SHP77 treated with DMSO at 0.1 percent for 48 hours (cell line): ENCODE results near the gene ABHD2.
A peak's percentile ranks its signal among the peaks of the same experiment; 100 is the strongest.

Experiments used
- DNase-seq: peaks from one replicate; lab custom pipeline; 2025; lab: John Stamatoyannopoulos, UW

The ABHD2 gene

DNA sequence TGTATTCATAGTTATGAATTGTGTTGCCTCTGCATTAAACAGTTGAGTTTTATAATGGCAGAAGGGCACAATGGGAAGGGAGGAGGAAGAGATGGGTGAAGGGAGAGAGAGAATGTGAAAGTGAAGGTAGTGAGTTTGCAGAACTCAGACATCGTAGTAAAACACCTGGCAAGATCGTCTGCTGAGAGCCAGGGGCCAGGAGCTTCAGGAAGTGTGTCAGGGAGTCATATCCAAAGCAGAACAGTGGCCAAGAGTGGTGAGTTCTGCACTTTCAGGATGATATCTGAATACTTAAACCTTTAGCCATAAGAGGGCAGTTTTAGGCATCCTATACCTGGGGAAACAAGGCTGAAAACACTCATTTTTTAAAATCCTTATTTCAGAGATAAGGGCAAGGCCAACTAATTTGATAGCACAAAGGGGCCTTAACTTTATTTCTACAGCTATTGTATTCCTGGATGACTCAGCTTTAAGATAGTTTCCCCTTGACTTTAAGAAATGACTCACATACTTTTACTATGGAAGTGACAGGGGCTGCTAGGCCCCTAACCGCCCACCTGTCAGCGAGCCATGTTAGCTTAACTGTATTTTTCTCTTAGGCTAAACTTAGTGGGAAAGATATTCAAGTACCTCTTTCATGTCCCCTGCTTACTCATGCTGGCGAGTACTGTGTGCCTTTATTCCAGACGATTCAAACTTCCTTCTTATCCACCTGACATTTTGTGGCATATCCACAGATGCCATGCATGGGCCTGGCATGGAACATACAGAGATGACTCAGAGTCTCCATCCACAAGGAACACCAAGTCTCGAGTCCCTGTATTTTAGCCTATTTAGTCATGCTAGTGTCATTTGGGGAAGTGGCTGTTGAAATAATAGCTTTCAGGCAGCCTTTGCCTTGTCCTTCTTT lies 79.3 kb downstream of the ABHD2 start:
- no peak for DNase-seq

DNA sequence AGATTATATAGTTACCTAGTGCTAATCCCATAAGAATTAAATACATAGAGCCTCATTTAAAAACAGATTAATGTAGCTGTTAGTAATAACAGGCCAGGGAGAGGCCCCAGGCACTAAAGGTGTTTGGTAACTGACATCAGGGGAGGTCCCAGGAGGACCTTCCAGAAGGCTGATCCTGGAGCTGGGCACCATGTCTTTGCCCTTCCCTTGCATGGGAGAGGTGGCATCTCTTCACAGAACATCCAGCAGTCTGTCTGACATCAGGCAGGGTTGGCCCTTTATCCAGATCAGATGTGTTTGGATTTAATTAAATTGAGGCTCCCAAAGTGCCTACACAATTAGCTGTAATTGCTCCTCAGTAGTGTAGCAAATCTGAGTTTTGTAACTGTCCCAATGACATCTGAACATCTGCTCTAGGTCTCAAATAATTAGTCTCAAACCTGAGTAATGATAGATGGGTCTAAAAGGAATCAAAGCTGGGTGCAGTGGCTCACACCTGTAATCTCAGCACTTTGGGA lies 80.1 kb downstream of the ABHD2 start:
- no peak for DNase-seq

DNA sequence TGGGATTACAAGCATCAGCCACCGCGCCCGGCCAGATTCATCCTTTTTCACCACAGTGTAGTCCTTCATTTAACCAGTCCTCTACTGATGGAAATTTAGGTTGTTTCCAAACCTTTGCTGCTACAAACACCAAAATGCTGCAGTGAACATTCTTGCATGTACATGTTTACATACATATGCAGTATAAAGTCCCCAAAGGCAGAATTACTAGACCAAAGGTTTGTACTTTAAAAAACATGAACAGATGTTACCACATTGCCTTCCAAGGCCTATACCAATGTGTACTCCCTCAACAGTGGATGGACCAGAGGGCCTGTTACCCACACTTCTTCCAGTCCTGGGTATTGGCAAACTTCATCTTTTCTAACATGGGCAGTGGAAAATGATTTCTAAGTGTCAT lies 82.1 kb downstream of the ABHD2 start:
- no peak for DNase-seq

DNA sequence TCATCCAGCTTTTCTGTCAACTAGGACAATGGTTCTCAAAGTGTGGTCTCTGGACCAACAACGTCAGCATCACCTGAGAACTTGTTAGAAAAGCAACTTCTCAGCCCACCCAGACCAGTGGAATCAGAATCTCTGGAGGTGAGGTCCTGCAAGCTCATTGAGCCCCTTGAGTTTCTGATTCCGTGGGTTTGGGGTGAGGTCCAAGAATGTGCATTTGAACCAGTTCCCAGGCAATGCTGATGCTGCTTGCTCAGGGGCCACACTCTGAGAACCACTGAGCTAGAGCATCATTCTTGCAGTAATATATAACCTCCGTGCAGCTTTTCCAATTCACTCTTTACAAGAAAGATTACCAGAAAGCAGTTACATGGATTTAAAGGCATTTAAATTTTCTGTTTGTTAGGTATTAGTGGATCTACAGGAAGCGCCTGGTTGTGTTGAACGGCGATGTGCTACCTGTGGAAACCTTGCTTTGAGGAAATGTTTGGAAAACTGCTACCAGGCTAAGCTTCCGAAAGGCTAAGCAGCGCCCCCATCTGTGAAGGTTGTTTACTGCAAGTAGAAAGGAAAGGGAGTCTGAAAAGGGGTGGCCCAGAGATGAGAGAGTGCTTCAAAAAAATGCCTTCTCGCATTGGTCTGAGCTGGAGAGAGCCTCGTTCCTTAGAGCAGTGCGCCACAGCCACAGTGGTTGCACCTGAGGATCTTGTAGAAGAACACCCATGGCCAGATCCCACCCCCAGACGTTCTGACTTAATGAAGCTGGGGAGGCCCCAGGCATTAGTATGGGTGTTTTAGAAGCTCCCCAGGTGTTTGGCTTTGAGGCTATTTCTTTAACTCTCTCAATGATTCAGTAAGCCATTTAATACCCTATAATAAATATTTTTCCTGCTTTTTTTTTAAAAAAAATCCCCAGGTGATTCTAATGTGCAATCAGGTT lies 83.1 kb downstream of the ABHD2 start:
- peak; percentile 20 for DNase-seq

DNA sequence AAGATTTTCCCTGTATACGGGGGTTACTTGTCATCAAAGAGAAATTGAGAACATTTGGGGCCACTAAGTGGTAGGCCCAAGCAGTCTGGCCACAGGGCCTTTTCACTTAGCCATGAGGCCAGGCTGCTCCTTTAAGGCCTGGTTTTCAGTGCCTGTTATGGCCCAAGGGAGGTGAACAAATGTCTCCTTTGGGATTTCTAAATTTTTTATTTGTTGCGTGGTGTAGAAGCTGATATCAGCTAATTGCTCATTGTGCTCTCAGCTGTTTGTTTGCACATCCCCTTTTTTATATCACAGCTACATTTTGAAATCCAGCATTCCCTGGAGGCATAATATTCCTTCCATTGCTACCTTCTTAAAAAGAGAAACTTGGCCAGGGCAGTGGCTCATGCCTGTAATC lies 84.7 kb downstream of the ABHD2 start:
- no peak for DNase-seq

DNA sequence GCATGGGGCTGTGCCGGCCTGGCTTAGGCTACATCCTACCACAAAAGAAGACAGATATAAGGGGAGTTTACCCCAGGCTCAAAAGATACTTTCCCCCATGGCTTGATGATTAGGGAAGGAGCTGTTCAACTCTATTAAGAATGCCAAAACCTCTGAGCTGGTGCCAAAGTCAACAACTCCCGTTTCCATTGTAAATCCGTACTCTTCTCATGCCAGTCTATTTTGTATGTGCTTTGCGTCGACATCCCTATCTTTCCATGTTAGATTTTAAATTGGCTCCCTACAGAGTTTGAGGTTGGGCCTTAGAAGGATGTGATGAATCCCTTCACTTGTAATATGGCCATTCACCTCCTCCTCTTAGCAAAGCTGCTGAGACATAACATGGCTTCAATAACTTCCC lies 86.2 kb downstream of the ABHD2 start:
- DNase-seq, result no peak

DNA sequence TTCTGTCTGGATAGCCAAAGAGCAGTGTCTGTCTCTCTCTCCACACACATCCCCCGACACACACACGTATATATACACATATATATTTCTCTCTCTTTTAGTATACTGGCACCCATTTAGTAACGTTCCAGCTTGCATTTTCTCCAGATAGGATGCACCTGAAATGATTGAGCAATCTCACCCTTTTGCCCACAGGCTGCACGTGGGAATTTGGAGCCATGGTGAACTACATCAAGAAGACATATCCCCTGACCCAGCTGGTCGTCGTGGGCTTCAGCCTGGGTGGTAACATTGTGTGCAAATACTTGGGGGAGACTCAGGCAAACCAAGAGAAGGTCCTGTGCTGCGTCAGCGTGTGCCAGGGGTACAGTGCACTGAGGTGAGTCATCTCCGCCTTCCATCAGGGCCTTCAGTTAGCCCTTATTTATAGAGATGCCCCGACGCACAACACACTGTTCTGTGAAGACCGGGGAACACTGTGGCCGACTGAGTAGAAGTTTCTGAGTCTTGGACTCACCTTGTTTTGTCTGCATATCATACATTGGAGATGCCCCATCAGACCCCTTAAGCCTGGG lies 87.4 kb downstream of the ABHD2 start:
- no peak for DNase-seq

DNA sequence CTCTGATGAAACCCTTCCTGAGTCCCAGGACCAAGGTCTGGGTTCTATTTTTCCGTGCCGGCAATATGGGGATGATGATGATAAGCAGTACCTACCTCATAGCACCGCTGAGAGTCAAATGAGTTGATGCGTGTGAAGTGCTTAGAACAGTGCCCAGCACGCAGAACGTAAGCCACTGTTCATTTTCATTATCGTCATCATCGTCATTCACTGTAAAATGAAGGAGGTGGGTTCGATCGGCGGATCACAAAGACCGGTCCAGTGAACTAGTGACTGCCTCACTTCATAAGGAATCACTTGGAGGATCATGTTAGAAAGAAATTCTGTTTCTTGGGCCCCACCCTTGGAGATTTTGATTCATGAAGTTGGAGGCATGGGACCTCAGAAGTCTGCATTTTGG lies 88.9 kb downstream of the ABHD2 start:
- DNase-seq, result no peak

DNA sequence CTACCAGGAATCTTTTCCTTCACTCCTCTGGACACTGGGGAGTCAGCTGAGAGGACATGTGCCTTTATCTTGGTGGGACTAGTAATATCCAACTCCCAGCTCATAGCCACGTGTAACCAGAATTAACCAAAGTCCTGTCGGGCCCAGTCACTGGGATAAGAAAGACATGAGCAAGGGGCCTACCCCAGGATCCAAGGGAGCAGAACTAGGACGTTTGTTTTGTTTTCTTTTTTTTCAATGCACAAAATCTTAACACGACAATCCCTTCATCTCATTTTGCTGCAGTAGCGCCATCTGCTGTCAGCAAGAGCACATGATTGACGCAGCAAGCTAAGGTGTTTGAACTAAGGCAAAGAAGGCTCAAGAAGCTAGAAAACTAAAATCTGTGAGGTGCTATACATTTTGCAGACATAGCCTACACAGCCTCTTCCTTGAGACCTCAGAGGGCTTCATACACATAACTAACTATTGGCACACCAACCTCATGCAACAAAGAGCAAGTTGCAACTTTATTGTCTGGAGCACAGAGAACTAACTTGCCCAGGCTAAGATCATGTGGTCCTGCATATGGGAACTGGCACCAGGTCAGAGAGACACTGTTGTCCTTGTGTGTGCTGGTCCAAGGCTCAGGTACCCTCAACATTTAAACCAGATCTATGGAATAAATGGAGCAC lies 89.5 kb downstream of the ABHD2 start:
- DNase-seq, result peak; percentile 7

DNA sequence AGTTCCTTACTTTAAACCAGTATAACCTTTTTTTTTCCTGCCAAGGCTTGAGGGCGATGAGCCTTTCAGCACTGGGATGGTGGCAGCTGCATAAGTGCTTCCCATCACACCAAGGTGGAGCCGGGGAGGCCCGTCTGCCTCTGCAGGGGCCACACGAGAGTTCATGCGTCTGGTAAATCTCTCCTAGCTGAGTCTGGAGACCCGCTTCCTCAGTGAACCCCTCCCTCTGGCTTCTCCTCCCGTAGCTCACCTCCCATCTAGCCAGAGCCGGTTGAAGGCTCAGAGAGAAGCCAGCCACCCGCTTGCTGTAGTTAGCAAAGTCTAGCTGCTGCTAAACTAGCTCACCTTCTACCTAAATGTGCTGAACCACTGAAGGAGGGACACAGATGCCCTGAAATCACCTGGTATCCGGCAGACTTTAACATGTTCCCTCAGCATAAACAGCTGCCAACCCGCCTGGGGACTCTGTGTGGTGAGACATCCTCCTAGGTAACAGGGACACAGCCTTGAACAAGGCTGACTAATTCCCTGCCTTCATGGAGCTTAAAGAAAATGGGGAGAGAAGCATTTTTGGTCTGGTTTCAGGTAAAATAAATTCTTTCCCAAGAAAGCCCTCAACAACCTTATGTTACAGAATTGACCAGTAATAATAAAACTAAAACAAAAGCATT lies 90.2 kb downstream of the ABHD2 start:
- no peak for DNase-seq

DNA sequence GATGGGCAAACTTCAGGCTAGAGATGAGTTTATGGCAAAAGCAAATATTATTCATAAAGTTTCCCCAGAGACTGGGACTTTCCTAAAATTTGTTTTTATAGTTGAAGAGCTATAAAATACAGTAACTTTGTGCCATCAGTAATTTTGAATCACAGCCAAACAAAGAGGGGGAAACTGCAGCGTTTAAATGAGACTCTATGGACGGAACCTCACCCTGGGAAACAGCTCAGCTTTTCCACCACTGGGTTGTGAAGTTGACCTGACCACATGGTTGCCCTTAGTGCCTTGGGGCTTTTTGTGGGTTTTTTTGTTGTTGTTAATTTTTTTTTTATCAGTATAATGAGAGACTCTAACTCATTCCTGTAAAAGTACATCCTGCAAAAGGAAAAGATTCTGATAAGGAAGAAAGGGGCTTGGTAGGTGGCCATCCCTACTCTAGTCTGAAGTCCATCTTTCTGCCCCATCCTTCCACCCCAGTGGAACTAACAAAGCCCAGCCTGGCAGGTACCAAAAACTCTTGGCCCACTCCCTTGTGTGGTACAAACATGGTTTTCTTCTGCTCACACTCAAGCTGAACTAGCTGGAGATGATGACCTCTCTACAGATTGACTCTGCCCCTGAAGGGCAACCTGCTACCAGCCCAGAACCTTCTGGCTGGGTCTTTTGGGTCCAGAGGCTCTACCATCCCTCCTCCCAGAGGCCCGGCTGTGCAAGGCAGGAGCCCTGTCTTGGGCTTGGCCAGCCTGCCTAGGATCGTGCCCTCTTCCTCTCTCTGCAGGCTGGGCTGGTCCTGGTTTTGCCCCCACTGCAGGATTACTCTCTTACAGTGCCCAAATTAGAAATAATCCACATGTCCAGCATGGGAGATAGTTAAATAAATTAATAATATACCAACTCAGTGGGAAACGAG lies 92.0 kb downstream of the ABHD2 start:
- DNase-seq, result no peak

DNA sequence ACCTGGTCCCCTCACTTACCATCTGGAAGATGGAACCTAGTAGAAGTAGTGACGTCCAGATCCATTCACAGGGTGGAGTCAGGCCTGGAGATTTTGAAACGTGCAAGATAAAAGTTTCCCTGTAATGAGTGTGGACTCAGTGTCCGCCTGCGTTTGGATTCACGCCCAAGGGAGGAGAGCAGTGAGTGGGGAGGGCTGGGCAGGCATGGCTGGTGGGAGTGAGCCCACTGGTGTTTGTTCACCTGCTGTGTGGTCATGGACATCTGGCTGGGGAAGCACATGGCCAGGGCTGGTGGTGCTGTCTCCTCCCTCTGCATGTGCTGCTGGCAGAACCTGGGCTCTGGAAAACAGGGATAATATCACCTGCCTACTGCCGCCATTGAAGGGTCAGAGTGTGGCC lies 96.1 kb downstream of the ABHD2 start:
- peak; percentile 81 for DNase-seq

DNA sequence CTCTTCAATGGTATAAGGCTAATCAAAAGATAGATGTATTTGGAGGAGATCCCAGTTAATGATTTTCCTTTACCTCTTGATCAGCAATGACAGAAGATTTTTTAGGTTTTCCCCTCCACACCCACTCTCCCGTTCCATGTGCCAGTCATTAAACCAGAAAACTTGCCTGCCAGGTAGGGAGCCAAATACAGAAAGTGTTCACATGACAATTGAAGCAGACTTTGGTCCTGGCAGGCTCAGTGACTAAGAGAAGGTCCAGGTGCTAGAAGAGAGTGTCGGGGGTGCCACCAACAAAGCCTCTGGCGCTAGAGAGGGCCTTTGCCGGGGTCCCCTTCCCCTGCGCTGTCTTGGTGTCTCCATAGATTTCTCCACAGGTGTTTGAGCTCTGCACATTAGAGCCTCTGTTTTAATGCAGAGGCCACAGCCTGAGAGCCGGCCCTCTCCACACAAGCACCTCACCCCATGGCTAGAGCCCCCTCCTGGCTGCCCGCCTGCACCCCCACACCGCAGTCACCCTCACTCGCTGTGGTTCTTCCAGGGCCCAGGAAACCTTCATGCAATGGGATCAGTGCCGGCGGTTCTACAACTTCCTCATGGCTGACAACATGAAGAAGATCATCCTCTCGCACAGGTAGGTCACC lies 96.8 kb downstream of the ABHD2 start:
- no peak for DNase-seq

DNA sequence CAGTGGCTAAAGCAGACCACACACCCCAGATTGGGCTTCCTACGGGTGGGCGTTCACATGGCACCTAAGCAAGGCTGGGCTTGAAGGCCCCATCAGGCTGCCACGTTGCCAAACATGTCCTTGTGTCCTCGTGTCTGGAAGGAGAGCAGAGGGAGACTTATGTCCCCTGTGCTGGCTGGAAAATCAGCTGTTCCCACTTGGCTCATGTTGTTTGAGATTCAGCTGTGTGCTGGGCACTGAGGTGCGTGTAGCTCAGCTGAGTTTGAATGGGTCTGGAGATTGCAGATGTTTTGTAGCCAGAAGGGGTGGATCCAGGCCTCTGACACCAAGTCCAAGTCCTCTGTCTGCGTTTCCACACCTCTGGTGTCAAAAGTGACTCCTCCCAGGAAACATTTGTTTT lies 98.5 kb downstream of the ABHD2 start:
- DNase-seq, result no peak

DNA sequence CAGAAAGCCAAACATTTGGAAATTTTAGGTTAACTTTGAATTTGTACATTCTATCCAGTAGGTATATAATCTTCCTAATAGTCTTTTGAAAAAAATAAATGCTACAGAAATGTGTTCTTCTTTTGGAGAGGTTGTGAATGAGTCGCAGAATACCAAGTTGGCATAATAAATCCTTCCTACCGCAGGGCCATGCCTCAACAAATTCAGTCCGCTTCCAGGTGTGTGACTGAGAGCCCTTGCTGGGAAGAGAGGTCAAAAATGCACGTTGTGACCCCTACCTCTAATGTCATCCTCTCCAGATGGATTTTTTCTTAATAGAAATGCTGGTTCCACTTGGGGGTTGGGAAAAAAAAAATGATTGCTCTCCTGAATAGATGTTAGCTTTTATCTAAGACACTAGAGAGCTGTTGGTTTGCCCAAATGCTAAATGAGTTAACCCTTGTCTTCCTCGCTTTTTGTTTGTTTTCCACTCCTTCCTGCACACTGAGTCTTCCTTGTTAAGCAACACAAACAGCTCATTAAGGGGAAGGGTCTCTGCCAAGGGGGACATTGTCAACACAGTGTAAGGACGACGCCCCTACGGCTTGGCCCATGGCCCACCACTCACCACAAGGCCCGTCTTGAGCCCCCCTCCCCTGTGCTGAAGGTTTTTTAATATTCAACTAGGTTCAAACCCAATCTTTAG lies 99.2 kb downstream of the ABHD2 start:
- DNase-seq, result no peak

DNA sequence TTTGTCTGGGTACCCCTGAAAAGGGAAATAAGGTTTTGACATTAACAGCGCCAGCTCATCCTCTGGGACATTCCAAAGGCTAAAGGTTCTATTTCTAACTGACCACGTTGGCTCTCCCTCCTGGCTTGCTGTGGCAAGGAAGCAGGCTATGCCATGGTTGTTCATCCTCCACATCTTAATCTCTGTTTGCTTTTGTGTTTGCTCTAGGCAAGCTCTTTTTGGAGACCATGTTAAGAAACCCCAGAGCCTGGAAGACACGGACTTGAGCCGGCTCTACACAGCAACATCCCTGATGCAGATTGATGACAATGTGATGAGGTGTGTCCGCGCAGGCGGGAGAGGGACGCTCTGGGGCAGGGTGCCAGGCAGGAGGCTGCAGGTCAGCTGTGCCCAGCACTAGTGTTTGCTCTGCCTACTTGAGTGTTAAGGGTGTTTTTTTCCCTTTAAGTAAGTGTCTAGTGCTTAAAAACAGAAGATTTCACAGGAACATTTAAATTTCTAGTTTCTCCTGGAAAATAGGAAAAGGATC lies 99.8 kb downstream of the ABHD2 start:
- DNase-seq, result peak; percentile 12

DNA sequence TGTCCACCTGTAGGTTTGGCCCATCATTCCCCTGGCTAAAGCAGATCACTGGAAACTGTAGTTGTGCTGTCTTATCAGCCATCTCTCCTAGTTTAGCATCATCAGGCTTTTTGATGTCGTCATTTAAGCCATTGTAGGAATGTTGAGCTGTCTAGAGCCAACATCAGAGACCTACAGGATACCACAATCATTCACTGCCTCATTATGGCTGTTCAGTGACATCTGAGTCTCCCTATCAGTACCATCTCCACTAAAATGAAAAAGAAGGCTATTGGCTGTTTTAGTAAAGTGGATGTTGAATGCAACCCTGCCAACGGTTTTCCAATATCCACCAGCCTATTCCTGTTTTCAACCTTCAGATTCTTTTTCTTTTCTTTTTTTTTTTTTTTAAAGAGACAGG lies 103.9 kb downstream of the ABHD2 start:
- DNase-seq, result no peak

DNA sequence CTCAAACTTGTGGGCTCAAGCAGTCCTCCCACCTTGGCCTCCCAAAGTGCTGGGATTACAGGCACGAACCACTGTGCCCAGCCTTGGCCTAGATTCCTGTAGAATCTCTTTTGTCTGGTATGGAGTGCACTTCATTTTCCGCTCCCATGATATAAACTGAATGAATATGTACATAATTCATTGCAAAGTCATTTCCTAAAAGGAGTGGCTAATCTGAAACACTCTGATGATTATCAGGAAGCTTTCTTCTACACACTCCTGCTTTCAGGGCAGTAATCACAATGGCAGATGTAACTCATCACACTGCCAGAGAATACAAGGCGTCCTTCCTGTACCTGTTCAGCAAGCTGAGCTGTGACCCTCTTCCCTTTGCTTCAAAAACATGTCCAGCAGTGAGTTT lies 104.5 kb downstream of the ABHD2 start:
- DNase-seq, result no peak

DNA sequence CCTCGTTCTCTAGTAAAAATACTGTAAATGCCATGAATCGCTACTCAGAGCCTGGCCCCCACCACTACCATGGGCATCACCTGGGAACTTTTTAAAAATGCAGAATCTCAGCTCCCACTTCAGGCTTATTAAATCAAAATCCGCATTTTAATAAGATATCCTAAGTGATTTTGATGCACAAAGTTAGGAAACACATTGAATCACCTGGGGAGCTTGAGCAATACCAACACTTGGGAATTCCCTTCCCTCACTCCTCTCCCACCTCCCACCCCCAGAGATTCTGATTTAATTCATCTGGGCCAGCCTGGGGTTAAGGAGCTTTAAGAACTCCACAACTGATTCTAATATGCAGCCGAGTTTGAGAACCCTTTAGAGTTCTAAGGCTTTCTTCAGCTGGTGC lies 106.4 kb downstream of the ABHD2 start:
- DNase-seq, result no peak
